DMS153 (cell line): ENCODE data around the gene PGK2.

ENCODE experiments used
- DNase-seq: peaks from one replicate; lab custom pipeline; 2025; lab: John Stamatoyannopoulos, UW

The PGK2 gene

DNA sequence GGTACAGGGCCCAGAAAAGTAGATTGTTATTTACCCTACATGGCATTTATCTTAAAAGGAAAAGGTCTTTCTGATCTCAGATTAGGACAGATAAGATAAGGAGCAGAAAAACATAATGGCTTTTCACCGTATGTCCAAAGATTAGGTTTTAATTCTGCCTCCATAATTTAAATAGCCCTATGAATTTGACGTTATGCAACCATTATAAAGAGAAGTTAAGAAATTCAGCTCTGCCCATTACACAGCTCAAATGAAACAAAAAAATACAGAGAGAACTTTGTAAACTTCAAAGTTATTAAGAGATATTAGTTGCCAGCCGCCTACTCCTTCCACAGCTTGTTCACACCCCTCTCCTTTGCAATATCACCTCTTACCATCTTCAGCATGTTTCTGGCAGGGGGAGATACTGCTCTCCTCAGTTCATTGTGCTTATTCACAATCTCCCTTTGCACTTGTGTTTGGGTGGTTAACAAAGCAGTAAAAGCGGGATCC is 51.0 kb downstream of the PGK2 start:
- DNase-seq, result no peak
